HEK293 (cell line): Measurements from ENCODE around the gene SLC1A2.

Experiments
- ATF2 ChIP-seq: fragments of 450-650 bp; formaldehyde crosslinking; IDR thresholded peaks from 2 replicates; pipeline ENCODE4 v1.5.1; 2016; ENCODE audit warnings: missing biosample characterization, missing genetic modification characterization, low read depth
- CTCF ChIP-seq: fragments of 450-650 bp; formaldehyde crosslinking; IDR thresholded peaks from 2 replicates; pipeline ENCODE4 v1.5.1; 2016; ENCODE audit warnings: missing biosample characterization, missing genetic modification characterization
- ELK4 ChIP-seq: IDR thresholded peaks from 2 replicates; pipeline ENCODE4 v1.6.1; 2011; ENCODE audit warnings: mild to moderate bottlenecking, low read depth, low read length, borderline replicate concordance
- REST ChIP-seq: fragments of 450-650 bp; formaldehyde crosslinking; IDR thresholded peaks from 2 replicates; pipeline ENCODE4 v1.5.1; 2016; ENCODE audit warnings: missing biosample characterization, missing genetic modification characterization
- YY1 ChIP-seq: fragments of 450-650 bp; formaldehyde crosslinking; IDR thresholded peaks from 2 replicates; pipeline ENCODE4 v1.5.1; 2018; ENCODE audit warnings: missing biosample characterization, missing genetic modification characterization
- ZBTB49 ChIP-seq: fragments of 450-650 bp; formaldehyde crosslinking; IDR thresholded peaks from 2 replicates; pipeline ENCODE4 v1.5.1; 2016; ENCODE audit warnings: missing biosample characterization, missing genetic modification characterization, low read depth
- ZNF18 ChIP-seq: fragments of 450-650 bp; formaldehyde crosslinking; IDR thresholded peaks from 2 replicates; pipeline ENCODE4 v1.5.1; 2016; ENCODE audit warnings: missing biosample characterization, missing genetic modification characterization
- ZNF211 ChIP-seq: fragments of 450-650 bp; formaldehyde crosslinking; IDR thresholded peaks from 2 replicates; pipeline ENCODE4 v1.5.1; 2016; ENCODE audit warnings: low read depth, missing biosample characterization, missing genetic modification characterization
- ZNF223 ChIP-seq: fragments of 450-650 bp; formaldehyde crosslinking; IDR thresholded peaks from 2 replicates; pipeline ENCODE4 v1.5.1; 2016; ENCODE audit warnings: missing biosample characterization, missing genetic modification characterization
- ZNF311 ChIP-seq: fragments of 450-650 bp; formaldehyde crosslinking; IDR thresholded peaks from 2 replicates; pipeline ENCODE4 v1.5.1; 2017; ENCODE audit warnings: missing biosample characterization, missing genetic modification characterization, borderline replicate concordance
- ZNF513 ChIP-seq: fragments of 450-650 bp; IDR thresholded peaks from 2 replicates; pipeline ENCODE4 v1.5.1; 2018; ENCODE audit warnings: missing biosample characterization, missing genetic modification characterization
- ZNF548 ChIP-seq: fragments of 450-650 bp; formaldehyde crosslinking; IDR thresholded peaks from 2 replicates; pipeline ENCODE4 v1.5.1; 2016; ENCODE audit warnings: missing biosample characterization, missing genetic modification characterization
- ZNF704 ChIP-seq: fragments of 450-650 bp; formaldehyde crosslinking; IDR thresholded peaks from 2 replicates; pipeline ENCODE4 v1.5.1; 2016; ENCODE audit warnings: missing biosample characterization, missing genetic modification characterization

GRCh38 chr11:35380603-35381002 is 38.8 kb downstream of the SLC1A2 start:
- TF ChIP-seq ELK4 = no peak
- no peak for TF ChIP-seq REST (tag by site-specific recombination)
- TF ChIP-seq CTCF = no peak
- no peak for TF ChIP-seq ZNF513 (tag by site-specific recombination)
- no peak for TF ChIP-seq ZNF311 (tag by site-specific recombination)
- TF ChIP-seq YY1 (tag by site-specific recombination) = no peak
- no peak for TF ChIP-seq ZNF223 (tag by site-specific recombination)
- TF ChIP-seq ZBTB49 (tag by site-specific recombination) = no peak
- TF ChIP-seq ZNF211 (tag by site-specific recombination) = no peak
- no peak for TF ChIP-seq ZNF18 (tag by site-specific recombination)
- no peak for TF ChIP-seq ATF2 (tag by site-specific recombination)
- no peak for TF ChIP-seq ZNF548 (tag by site-specific recombination)
- no peak for TF ChIP-seq ZNF704 (tag by site-specific recombination)
